HG02852 (cell line): ENCODE data around the gene HSPA12A.

Experiments
- ATAC-seq: cut with Tn5 transposase; IDR thresholded peaks from one replicate; pipeline ENCODE4 v1.9.1; 2021; ENCODE audit warnings: mild to moderate bottlenecking, moderate library complexity; ENCODE audit not compliant: unreplicated experiment

Gene HSPA12A

DNA sequence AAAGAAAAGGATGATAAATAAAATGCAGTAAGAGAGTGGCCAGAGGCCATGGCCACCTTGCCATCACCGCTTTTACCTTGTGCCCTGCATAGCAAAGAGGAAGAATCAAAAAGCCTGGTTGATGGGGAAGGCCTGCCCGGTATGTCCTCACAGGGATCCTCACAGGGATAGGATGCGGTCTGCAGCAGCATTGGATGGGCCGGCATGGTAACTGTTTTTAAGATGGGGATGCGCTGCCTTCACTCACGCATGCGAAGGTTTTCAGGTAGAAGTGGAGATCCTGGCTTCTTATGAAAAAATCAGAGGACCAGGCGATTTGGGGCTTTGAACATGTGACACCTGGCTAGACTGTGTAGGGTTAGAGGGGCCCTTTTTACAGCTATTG lies 109.2 kb downstream of the HSPA12A start:
- no peak for ATAC-seq

DNA sequence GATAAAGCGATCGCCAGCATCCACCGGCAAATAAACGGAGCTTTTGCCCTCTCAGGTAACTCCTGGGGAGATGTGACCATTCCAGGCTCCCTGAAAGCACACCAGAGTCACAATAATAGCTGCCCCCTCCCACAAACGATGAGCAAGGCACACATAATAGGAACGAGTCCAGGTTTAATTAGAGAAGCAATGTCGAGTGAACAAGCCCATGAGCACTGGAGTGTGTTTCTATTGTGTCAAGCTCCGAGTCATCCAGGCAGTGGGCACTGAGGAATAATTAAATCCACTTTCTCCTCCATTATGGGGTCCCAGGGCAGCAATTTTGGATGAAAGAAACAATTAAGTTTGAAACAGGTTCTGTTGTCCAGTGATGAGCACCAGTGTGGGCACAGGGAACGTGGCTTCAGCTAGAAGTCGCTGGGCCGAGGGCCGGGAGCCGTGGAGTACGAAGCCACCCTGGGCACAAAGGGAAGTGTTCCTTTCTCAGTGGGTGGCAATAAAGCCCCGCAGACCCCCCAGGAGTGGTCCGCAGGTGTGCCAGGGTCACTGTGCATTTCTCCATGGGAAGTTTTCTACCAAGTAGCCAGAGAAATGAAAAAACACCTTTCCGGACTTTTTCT lies 109.7 kb downstream of the HSPA12A start:
- no peak for ATAC-seq

DNA sequence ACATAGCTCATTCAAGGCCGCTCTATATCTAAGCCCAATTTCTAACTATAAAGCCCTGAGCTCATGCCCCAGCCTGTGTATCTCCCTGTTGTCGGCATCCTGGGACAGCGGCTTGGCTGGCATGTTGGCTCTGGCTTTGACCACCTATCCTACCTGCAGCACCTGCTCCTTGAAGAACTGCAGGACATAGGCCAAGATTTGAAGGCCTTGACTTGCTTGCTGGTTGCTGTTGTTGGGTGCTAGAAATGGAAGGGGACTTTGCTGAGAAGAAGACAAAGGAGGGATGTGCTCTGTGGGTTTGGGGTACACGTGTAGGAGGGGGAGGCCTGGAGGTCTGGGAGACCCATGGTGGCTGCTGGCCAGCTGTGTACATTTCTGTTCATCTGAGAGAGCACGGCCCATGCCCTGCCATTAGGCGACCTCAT lies 110.5 kb downstream of the HSPA12A start:
- no peak for ATAC-seq

DNA sequence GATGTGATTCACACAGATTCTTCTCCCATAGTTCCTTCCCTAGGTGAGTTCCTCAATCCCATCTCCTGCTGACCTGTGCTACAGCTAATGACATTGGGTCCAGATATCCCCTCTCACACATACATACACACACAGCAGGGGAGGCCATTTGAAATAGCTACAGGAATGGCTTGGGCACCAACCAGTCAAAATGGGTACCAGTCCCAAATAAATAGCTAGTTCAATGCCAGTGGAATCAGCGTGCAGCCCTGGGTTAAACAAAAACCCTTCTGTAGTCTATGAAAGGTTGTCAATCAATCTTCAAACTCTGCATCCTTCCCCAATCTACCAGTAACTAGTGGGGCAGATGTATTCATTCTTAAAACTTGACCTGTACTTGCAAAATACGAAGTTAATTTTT lies 112.3 kb downstream of the HSPA12A start:
- ATAC-seq = no peak

DNA sequence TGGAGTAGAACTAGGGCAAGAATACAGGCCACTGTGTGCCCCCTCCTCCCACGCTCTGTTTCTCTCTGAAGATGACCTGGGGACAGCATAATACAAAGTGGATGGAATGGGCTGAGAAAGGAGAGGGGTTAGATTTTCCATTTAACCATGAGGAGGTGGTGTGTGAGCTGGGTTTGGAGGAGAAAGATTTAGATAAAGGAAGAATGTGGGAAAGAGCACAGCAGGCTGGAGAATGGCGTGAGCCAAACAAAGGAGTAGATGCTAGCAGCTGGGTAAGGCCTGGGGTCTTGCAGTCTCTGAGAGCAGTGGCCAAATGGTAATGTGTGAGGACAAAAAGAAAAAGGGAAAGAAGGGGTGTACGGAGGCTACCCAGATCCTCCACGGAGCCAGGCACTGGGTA lies 113.0 kb downstream of the HSPA12A start:
- no peak for ATAC-seq

DNA sequence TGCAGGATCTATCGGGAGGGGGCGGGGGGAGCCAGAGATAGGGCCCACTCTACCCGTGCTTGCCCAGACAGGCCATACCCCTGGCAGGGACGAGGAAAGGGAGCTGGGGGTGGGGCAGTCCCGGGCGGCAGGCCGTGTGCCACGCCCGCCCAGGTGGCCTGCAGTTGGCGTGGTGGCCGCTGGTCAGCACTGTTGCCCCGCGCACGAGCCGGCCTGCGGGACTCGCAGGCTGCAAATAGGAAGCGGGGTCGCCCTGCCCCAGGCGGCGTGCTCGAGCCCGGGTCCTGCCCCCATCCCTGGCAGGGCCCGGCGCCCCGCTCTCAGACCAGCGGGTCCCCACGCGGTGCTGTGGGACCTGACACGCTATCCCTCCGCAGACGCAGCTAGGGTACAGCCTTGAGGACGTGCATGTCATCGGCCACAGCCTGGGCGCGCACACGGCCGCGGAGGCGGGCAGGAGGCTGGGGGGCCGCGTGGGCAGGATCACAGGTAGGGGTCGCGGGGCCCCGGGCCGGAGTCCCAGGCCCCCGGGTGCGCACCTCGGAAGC lies 114.9 kb downstream of the HSPA12A start:
- no peak for ATAC-seq

DNA sequence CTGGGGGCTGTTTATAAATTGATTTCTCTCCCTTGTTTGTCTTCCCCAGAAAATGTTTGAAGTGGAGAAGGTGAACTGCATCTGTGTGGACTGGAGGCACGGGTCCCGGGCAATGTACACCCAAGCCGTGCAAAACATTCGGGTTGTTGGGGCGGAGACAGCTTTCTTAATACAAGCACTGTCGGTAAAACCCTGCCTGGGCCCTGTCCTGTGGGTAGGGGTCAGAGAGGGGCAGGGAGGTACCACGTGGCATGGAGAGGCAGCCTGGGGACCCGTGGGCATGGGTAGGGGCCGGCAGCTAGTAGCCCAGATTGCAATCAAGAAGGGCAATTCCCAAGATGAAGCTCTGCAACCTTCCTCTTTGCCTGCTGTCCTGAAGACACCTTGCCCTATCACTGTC lies 115.6 kb downstream of the HSPA12A start:
- no peak for ATAC-seq

DNA sequence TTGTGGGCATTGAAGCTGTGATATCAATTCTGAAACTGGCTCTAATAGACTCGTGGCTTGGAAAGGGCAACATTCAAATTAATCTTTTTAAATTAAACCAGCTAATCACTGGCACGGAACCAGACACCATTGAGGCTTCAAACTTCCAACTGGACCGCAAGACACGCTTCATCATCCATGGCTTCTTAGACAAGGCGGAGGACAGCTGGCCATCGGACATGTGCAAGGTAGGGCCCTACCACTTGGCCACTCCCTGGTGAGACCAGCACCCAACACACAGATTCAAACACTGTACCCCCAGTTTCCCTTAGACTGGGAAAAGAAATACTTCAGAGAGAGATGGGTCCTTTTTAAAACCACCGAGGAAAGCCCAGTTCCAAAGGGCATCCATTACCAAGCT lies 116.5 kb downstream of the HSPA12A start:
- no peak for ATAC-seq

DNA sequence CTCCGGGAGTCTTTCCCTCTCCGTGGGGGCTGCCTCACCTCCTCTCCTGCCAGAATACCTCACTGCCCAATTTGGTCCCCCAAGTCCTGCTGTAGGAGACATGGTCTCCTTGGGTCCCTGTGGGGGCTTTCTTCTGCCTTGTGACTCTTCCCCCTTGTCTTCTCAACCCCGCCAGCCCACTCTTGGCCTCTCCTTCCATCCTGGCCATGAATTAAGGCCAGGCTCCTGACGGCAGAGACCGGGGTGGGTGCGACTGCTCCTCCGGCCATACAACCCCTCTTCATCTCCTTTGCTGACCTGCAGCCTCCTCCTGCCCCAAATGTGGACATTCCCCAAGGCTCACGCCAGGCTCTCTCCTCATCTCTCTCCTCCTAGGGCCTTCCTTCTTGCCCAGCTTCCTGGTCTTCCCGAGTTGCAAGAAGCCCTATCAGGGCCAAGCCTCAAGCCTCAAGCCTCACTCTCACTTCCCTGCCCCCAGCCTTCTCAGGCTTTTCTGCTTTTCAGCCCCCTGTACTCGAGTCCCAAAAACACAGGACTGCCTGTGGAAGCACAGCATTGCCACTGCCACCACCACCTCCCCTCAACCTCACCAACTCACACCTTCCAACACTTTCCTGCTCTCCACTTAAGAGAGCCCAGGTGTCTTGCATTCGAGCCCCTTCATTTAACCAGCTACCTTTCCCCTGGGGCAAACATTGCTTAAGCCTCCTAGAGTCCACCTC lies 120.3 kb downstream of the HSPA12A start:
- ATAC-seq = no peak

DNA sequence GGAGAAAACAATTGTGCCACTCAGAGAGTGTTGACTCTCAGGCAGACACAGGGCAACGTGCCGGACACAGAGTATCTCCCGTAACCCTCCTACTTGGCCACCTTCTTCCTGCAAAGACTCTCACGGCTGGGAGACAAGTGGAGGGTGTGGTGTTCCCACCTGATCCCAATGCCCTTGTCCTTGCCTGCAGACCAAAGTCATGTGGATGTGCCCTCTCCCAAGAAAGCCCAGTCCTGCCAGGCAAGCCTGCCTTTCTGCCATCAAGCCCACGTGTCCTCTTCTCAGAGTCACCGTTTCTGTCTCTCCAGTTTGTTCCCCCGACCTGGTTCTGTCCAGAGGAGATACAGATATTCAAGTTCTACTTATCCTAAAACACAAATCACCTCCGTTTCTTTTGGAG lies 120.9 kb downstream of the HSPA12A start:
- no peak for ATAC-seq
